C4-2B (cell line): ENCODE data around the gene MTA1.

Source experiments
- H3K27ac ChIP-seq: fragments of 450-650 bp; 2 replicates; pipeline ENCODE4 v1.5.1; 2017
- CTCF ChIP-seq: fragments of 450-650 bp; conservative IDR thresholded peaks from 2 replicates; pipeline ENCODE4 v1.5.1; 2017; ENCODE audit warnings: mild to moderate bottlenecking
- ZFX ChIP-seq: fragments of 450-650 bp; IDR thresholded peaks from 2 replicates; pipeline ENCODE4 v1.6.1; 2017

Gene MTA1

GRCh38 chr14:105388976-105389375 is 30.7 kb upstream of the MTA1 start:
- H3K27ac ChIP-seq: no peak overlapping the region

GRCh38 chr14:105389534-105389933 is 30.1 kb upstream of the MTA1 start:
- no peak overlapping the region for H3K27ac ChIP-seq
- no peak for TF ChIP-seq ZFX
- no peak for TF ChIP-seq CTCF

More at GRCh38 chr14:105388976-105389375, 30.7 kb upstream of the MTA1 start:
- no peak for TF ChIP-seq ZFX
- no peak for TF ChIP-seq CTCF

GRCh38 chr14:105389976-105390848 is 29.4 kb upstream of the MTA1 start:
- TF ChIP-seq ZFX: no peak
- TF ChIP-seq CTCF: no peak
- H3K27ac ChIP-seq: no peak overlapping the region

GRCh38 chr14:105390849-105391500 is 28.7 kb upstream of the MTA1 start:
- no peak for TF ChIP-seq ZFX
- no peak for TF ChIP-seq CTCF
- no peak overlapping the region for H3K27ac ChIP-seq

GRCh38 chr14:105391541-105391940 is 28.1 kb upstream of the MTA1 start:
- TF ChIP-seq ZFX (no peak), CTCF (no peak)
- no peak overlapping the region for H3K27ac ChIP-seq

- no peak for TF ChIP-seq CTCF
- H3K27ac ChIP-seq: no peak overlapping the region
These were observed 27.2 kb upstream of the MTA1 start for GRCh38 chr14:105392131-105393090.
